CD4-positive, CD25-positive, alpha-beta regulatory T cell (primary cell): Measurements from ENCODE around the gene MGAT4B. TPM values are rescaled to one million over a fixed set of nuclear protein-coding genes. Genes with fewer than 3 reads are reported as not detected.
A peak's percentile ranks its signal among the peaks of the same experiment; 100 is the strongest.

Source experiments
- ATAC-seq, 2 donors: fragments of 150-1000 bp; cut with Tn5 transposase; one replicate each; pipeline ENCODE4 v1.10.0; 2021; ENCODE audit warnings: low read depth in 2 of 2, moderate number of reproducible peaks in 2 of 2, moderate library complexity in 1 of 2
- DNase-seq, 3 donors: peaks; one replicate each; pipeline versions ENCODE4 v3.0.0 to v3.0.0-alpha.2; 2012 to 2022; ENCODE audit warnings: mixed read lengths in 1 of 3
- H3K27ac ChIP-seq: one replicate; pipeline ENCODE4 v1.7.0; 2013; ENCODE audit warnings: mild to moderate bottlenecking, low read length; ENCODE audit not compliant: insufficient read depth, poor library complexity, severe bottlenecking
- H3K27me3 ChIP-seq: one replicate; pipeline ENCODE4 v1.7.0; 2013; ENCODE audit warnings: low read length; ENCODE audit not compliant: control insufficient read depth, insufficient read depth
- H3K36me3 ChIP-seq: one replicate; pipeline ENCODE4 v1.7.0; 2013; ENCODE audit warnings: mild to moderate bottlenecking, low read length, moderate library complexity; ENCODE audit not compliant: control insufficient read depth, insufficient read depth
- H3K4me1 ChIP-seq: 2 replicates; pipeline ENCODE4 v1.7.0; 2013; ENCODE audit warnings: mild to moderate bottlenecking, low read length; ENCODE audit not compliant: insufficient read depth, control insufficient read depth, poor library complexity, severe bottlenecking
- H3K4me3 ChIP-seq: one replicate; pipeline ENCODE4 v1.7.0; 2013; ENCODE audit warnings: low read depth, mild to moderate bottlenecking, low read length, moderate library complexity
- H3K9me3 ChIP-seq, 2 experiments: 1 replicate in 1 of 2; 2 replicates in 1 of 2; pipeline ENCODE4 v1.7.0; 2013; ENCODE audit warnings: low read length in 2 of 2, mild to moderate bottlenecking in 1 of 2, moderate library complexity in 1 of 2; ENCODE audit not compliant: control insufficient read depth in 2 of 2
- H3K27ac Mint-ChIP-seq, 3 donors: one replicate each; pipeline ENCODE4 v1.8.0; 2020 to 2022; ENCODE audit warnings: mild to moderate bottlenecking in 3 of 3, mixed read lengths in 3 of 3, moderate library complexity in 2 of 3
- H3K27me3 Mint-ChIP-seq: one replicate; pipeline ENCODE4 v1.8.0; 2022; ENCODE audit warnings: mild to moderate bottlenecking, mixed read lengths
- H3K36me3 Mint-ChIP-seq: one replicate; pipeline ENCODE4 v1.8.0; 2020; ENCODE audit warnings: mixed read lengths
- H3K4me1 Mint-ChIP-seq, 4 donors: one replicate each; pipeline ENCODE4 v1.8.0; 2020 to 2022; ENCODE audit warnings: mixed read lengths in 4 of 4, mild to moderate bottlenecking in 1 of 4
- H3K4me3 Mint-ChIP-seq, 4 donors: one replicate each; pipeline ENCODE4 v1.8.0; 2020 to 2022; ENCODE audit warnings: mild to moderate bottlenecking in 4 of 4, mixed read lengths in 4 of 4, moderate library complexity in 3 of 4
- H3K9me3 Mint-ChIP-seq, 7 donors: one replicate each; pipeline ENCODE4 v1.8.0; 2020 to 2022; ENCODE audit warnings: mixed read lengths in 7 of 7, mild to moderate bottlenecking in 3 of 7, moderate library complexity in 2 of 7
- polyA plus RNA-seq, 4 donors: library from polyadenylated mRNA; unstranded; fragments of 300-500 nt; fragmentation: Illumina TruSeq; gene quantifications; one replicate each; pipeline ENCODE4 v1.2.3, GENCODE V29; 2021
- total RNA-seq: library from RNA; stranded (reverse); gene quantifications from one replicate; pipeline ENCODE4 v1.2.3, GENCODE V29; 2022

MGAT4B gene
- total and polyA plus RNA-seq, 5 donors from 2014 or later = 11.9 to 134 (median 15.4) TPM

GRCh38 chr5:179763215-179763945 is 43.3 kb downstream of the MGAT4B start:
- peak overlapping the region in 2 of 3 donors; percentile 34 to 82 for H3K27ac Mint-ChIP-seq
- peaks cover 43% of the 10 kb centered on the region for H3K4me1 ChIP-seq
- DNase-seq (peak; percentile 30 to 74 (median 60)), ATAC-seq (peak in 1 of 2 donors; percentile 52)
- H3K27me3 ChIP-seq = no peaks in the 10 kb centered on the region
- H3K27me3 Mint-ChIP-seq = no peaks in the 10 kb centered on the region
- H3K9me3 ChIP-seq = no peaks in the 10 kb centered on the region
- peak overlapping the region; percentile 5 for H3K4me3 ChIP-seq
- H3K27ac ChIP-seq = peak overlapping the region; percentile 48
- peaks cover 33% of the 10 kb centered on the region for H3K36me3 ChIP-seq
- H3K4me1 Mint-ChIP-seq = peaks cover 26 to 66% (median 51%) of the 10 kb centered on the region in 4 donors
- H3K36me3 Mint-ChIP-seq = peaks cover 14% of the 10 kb centered on the region
- H3K9me3 Mint-ChIP-seq = no peaks in the 10 kb centered on the region
- H3K4me3 Mint-ChIP-seq = peak overlapping the region in 1 of 4 donors; percentile 80

- H3K4me1 Mint-ChIP-seq = peaks cover 29 to 70% (median 53%) of the 10 kb centered on the region in 4 donors
- no peak overlapping the region for H3K4me3 ChIP-seq
These were observed 43.9 kb downstream of the MGAT4B start for GRCh38 chr5:179762781-179763176.

GRCh38 chr5:179762079-179762780 is 44.4 kb downstream of the MGAT4B start:
- H3K27ac ChIP-seq = peak overlapping the region; percentile 48
- Mint-ChIP-seq H3K9me3 (no peaks in the 10 kb centered on the region), H3K4me1 (peaks cover 30 to 72% (median 52%) of the 10 kb centered on the region in 4 donors), H3K36me3 (peaks cover 9% of the 10 kb centered on the region), H3K27me3 (no peaks in the 10 kb centered on the region), H3K4me3 (peak overlapping the region; percentile 4 to 51 (median 36)), H3K27ac (peak overlapping the region; percentile 52 to 82 (median 63))
- ATAC-seq = peak; percentile 52 to 72
- no peaks in the 10 kb centered on the region for H3K9me3 ChIP-seq
- H3K27me3 ChIP-seq = no peaks in the 10 kb centered on the region
- peaks cover 28% of the 10 kb centered on the region for H3K36me3 ChIP-seq
- peak in 2 of 3 donors; percentile 45 to 67 for DNase-seq
- H3K4me3 ChIP-seq = no peak overlapping the region
- peaks cover 52% of the 10 kb centered on the region for H3K4me1 ChIP-seq

More at GRCh38 chr5:179762781-179763176, 43.9 kb downstream of the MGAT4B start:
- Histone ChIP-seq H3K27me3 (no peaks in the 10 kb centered on the region), H3K9me3 (no peaks in the 10 kb centered on the region), H3K4me1 (peaks cover 47% of the 10 kb centered on the region), H3K27ac (peak overlapping the region; percentile 48), H3K36me3 (peaks cover 34% of the 10 kb centered on the region)
- DNase-seq = no peak
- Mint-ChIP-seq H3K4me3 (no peak overlapping the region), H3K36me3 (peaks cover 12% of the 10 kb centered on the region), H3K9me3 (no peaks in the 10 kb centered on the region), H3K27ac (peak overlapping the region in 2 of 3 donors; percentile 63 to 82), H3K27me3 (no peaks in the 10 kb centered on the region)
- no peak for ATAC-seq

- Mint-ChIP-seq H3K4me3 (peak overlapping the region; percentile 4 to 74 (median 20)), H3K36me3 (no peaks in the 10 kb centered on the region), H3K4me1 (peaks cover 33 to 74% (median 59%) of the 10 kb centered on the region in 4 donors), H3K27me3 (no peaks in the 10 kb centered on the region), H3K9me3 (no peaks in the 10 kb centered on the region), H3K27ac (peak overlapping the region; percentile 82 to 89 (median 89))
- no peaks in the 10 kb centered on the region for H3K9me3 ChIP-seq
- peak overlapping the region; percentile 38 for H3K27ac ChIP-seq
- H3K4me3 ChIP-seq = no peak overlapping the region
- H3K4me1 ChIP-seq = peaks cover 58% of the 10 kb centered on the region
- no peaks in the 10 kb centered on the region for H3K27me3 ChIP-seq
- peaks cover 5% of the 10 kb centered on the region for H3K36me3 ChIP-seq
- DNase-seq (peak in 1 of 3 donors; percentile 55), ATAC-seq (peak; percentile 29 to 57)
These were observed 46.8 kb downstream of the MGAT4B start for GRCh38 chr5:179759581-179760551.

- peaks cover 34 to 81% (median 67%) of the 10 kb centered on the region in 4 donors for H3K4me1 Mint-ChIP-seq
- Histone ChIP-seq H3K36me3 (peaks cover 4% of the 10 kb centered on the region), H3K9me3 (no peaks in the 10 kb centered on the region), H3K4me1 (peaks cover 67% of the 10 kb centered on the region), H3K4me3 (peak overlapping the region; percentile 27), H3K27ac (peak overlapping the region; percentile 38), H3K27me3 (no peaks in the 10 kb centered on the region)
- no peak for ATAC-seq
- no peaks in the 10 kb centered on the region for H3K9me3 Mint-ChIP-seq
- H3K27ac Mint-ChIP-seq = peak overlapping the region; percentile 77 to 89 (median 82)
- DNase-seq = no peak
- H3K4me3 Mint-ChIP-seq = peak overlapping the region in 3 of 4 donors; percentile 7 to 74 (median 40)
- no peaks in the 10 kb centered on the region for H3K27me3 Mint-ChIP-seq
- no peaks in the 10 kb centered on the region for H3K36me3 Mint-ChIP-seq
These were observed 47.7 kb downstream of the MGAT4B start for GRCh38 chr5:179758955-179759354.

- peak overlapping the region; percentile 29 to 97 (median 71) for H3K27ac Mint-ChIP-seq
- Histone ChIP-seq H3K4me1 (peaks cover 43% of the 10 kb centered on the region), H3K27ac (peak overlapping the region; percentile 16), H3K4me3 (peak overlapping the region; percentile 54), H3K9me3 (no peaks in the 10 kb centered on the region), H3K36me3 (peaks cover 3% of the 10 kb centered on the region), H3K27me3 (no peaks in the 10 kb centered on the region)
- ATAC-seq = peak; percentile 57 to 66
- H3K27me3 Mint-ChIP-seq = no peaks in the 10 kb centered on the region
- peaks cover 7% of the 10 kb centered on the region for H3K36me3 Mint-ChIP-seq
- H3K9me3 Mint-ChIP-seq = no peaks in the 10 kb centered on the region
- H3K4me1 Mint-ChIP-seq = peaks cover 19 to 62% (median 53%) of the 10 kb centered on the region in 4 donors
- peak in 1 of 3 donors; percentile 37 for DNase-seq
- H3K4me3 Mint-ChIP-seq = peak overlapping the region; percentile 6 to 58 (median 34)
These were observed 51.6 kb downstream of the MGAT4B start for GRCh38 chr5:179755022-179755421.

GRCh38 chr5:179753971-179754370 is 52.7 kb downstream of the MGAT4B start:
- no peak for ATAC-seq
- no peaks in the 10 kb centered on the region for H3K27me3 ChIP-seq
- H3K27me3 Mint-ChIP-seq = no peaks in the 10 kb centered on the region
- H3K4me1 ChIP-seq = peaks cover 32% of the 10 kb centered on the region
- peak overlapping the region in 3 of 4 donors; percentile 6 to 50 (median 44) for H3K4me3 Mint-ChIP-seq
- no peaks in the 10 kb centered on the region for H3K9me3 ChIP-seq
- H3K36me3 Mint-ChIP-seq = peaks cover 10% of the 10 kb centered on the region
- no peak for DNase-seq
- peaks cover 18 to 61% (median 49%) of the 10 kb centered on the region in 4 donors for H3K4me1 Mint-ChIP-seq
- H3K27ac ChIP-seq = no peak overlapping the region
- peak overlapping the region; percentile 29 to 74 (median 71) for H3K27ac Mint-ChIP-seq
- H3K9me3 Mint-ChIP-seq = no peaks in the 10 kb centered on the region
- peak overlapping the region; percentile 54 for H3K4me3 ChIP-seq
- peaks cover 9% of the 10 kb centered on the region for H3K36me3 ChIP-seq
